CD4-positive, alpha-beta T cell treated with Interleukin-17A for 1 hour (primary cell): ENCODE data around the gene FGD4.

Experiments used
- DNase-seq: peaks from one replicate; pipeline ENCODE4 v3.0.0-alpha.2; 2020

The FGD4 gene

GRCh38 chr12:32399370-32400113 is at the start of gene FGD4:
FGD4 (plus strand) TSS chr12:32399558.
- DNase-seq: peak; percentile 37

DNA sequence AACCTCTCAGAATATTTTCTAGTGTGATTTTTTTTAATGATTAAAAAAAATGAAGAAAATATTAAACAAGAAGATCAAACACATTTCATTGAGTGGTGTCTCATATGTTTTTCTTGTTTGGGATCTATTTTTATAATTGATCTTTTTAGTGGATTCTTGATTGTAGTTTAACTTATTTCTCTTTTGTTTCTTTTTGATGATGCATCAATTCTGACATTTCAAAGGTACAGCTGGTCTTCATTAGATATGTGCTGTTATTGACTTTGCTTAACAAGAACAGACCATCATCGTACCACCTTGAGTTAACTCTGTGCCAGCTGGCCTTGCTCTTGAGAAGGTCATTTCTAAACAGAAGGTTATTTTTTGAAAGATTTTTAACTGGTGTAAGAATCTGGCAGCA is 45.8 kb upstream of the FGD4 start:
- DNase-seq: no peak

GRCh38 chr12:32357601-32358249 is 41.6 kb upstream of the FGD4 start:
- no peak for DNase-seq

- DNase-seq: no peak
Observed at GRCh38 chr12:32360956-32361355, 38.4 kb upstream of the FGD4 start.

DNA sequence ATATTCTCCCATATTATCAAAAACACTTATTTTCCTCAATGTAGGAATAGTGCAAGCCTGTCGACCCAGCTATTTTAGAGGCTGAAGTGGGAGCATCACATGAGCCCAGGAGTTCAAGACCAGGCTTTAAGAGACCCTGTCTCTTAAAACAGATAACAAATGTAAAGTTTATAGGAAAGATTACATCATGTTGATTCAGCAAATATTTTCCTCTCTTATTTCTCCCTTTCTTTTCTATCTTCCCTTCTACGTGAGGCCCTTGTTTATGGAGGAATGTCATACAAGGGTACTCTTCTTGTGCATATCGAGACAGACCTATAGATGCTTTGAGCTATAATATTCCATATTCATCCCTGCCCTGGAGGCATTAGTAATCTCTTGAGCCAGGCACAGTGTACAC is 36.5 kb upstream of the FGD4 start:
- no peak for DNase-seq

DNA sequence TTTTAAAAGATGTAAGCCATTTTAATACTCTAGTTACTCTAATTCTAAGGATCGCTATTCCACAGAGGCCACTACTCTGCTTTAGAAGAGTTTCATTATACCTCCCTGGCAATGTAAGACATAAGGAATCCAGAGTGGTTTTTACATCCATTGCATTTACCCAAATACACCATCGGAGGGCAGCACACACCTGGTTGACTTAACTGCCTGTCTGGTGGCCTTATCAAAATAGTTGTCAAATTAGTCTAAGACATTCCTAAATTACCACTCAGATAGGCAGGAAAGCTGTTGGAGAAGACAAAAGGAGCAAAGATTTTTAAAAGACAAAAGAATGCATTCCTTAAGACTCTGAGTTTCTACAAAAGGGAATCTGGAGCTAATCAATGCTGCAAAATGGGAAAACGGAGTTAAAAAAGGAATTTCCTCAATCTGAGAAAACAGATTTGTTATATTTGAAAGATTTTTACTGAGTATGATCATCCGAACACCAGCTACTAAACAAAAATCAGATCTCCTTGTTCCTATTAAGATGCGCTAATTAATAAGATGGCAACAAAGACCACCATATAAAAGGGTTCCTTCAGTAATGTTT is 33.8 kb upstream of the FGD4 start:
- DNase-seq: peak; percentile 55

DNA sequence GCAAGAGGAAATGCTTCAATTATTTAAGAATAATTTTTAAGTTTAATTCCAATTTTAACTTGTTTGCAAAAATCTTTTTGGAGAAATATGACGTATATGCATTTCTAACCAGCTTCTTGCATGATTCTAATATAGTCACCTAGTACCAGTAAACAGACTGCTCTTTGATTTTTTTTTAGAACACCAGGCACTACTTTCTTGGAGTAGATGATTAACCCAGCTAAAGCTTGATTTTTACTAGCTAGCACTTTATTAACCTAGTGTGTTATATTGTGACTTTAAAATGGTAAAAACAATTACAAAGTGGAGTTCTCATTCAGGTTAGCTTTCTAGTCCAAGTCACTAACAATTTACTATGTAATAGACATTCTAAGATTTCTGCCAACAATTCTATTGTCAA is 32.6 kb upstream of the FGD4 start:
- DNase-seq: no peak

GRCh38 chr12:32367381-32367780 is 32.0 kb upstream of the FGD4 start:
- DNase-seq: no peak

DNA sequence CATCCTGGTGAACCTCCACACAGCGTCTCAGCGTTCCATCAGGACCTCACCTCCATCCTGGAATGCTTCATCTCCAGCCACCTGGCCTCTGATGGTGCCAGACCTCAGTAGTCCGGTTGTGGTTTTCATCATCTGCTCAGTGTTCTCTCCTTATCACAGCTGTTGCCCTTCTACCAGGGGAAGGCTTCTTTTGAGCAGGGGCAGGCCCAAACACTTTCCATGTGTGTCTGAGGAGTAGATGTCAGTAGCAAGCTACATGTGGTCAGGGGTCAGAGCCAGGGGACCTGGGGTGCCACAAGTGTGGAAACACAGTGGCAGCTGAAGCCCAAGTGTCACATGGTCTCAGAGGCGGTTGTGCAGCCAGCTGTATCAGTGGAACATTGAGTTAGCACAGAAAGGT is 30.2 kb upstream of the FGD4 start:
- DNase-seq: no peak

DNA sequence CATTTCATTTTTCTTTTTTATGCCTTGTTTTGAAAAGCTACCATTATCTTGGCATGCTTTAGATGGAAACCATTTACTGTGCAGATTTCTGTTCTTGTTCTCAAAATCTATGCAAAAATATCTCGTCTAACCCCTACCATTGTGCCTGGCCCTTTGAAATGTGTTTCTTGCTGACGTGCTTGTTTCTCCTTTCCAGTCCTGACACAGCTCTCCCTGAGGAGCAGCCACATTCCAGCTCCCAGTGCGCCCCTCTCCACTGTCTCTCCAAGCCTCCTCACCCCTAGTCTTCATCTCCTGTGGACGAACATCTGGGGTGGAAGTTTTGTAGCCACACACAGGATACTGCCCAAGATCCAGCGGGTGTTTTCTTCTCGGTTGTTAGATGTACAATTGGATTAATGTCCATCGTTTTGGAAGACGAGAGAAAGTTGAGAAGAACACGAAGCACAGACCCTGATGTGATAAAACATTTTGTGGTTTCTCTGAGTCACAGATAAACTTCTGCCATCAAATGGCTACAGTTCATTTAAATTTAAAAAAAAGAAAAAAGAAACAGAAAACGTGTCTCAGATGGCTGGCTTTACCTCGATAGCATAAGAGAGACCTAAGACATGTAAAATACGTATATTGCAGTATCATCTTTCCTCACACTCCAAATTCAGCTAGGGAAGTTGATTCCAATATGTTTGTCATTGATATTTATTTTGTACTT is 21.9 kb upstream of the FGD4 start:
- DNase-seq: no peak

DNA sequence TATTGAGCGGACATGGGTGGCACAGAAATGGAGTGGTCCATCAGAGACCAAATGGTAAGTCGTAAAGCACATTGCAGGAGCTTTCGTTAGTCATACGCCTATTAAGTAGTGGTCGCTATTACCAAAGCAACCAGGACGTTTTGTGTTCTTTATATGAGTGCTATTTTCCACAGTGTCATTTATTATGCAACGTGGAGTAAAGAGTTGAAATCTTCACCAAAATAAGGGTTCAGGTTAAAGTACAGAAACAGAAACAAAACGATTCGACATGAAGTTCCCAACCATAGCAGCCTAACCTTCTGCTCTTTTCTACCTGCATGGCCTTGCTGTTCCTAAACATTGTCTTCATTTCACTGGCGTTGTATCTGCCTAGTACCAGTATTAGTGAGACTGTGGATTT is 20.1 kb upstream of the FGD4 start:
- DNase-seq: no peak

- DNase-seq: no peak
Observed at GRCh38 chr12:32379667-32380066, 19.7 kb upstream of the FGD4 start.

DNA sequence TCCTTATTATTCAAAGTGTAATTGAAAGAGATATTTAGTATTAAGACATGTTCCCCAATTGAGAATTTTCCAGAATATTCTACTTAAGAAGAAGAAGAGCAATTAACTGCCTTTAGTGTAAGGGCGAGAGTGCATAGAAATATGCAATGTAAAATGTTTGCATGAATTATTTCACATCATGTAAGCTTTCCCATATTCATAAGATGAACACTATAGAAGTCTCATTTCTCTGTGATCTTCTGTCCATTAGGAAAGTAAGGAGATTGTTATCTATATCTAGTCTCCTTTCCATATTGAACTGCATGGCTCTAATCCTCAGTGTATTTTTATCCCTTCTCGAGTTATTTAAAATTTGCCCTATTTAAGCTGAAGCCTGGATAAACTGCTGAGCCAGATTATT is 17.1 kb upstream of the FGD4 start:
- DNase-seq: no peak

GRCh38 chr12:32390572-32391219 is 8.7 kb upstream of the FGD4 start:
- peak; percentile 12 for DNase-seq

DNA sequence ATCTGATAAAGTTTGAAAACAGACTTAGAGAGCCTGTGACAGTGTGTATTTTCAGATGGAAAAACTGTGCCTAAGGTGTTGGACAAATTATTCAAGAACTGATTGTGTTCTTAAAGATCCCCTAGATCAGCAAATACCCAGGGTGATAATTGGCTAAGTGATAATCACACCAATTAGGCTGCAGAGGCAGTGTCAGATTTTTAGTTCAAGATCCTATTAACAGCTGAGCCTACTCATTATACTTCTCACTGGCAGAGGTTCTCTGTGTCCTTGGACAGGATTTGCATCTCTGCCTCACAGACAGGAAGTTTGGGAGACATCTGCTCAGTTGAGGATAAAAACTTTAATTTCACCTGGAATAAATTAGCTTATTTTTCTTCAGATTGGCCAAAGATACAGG is 4.3 kb upstream of the FGD4 start:
- DNase-seq: no peak

- no peak for DNase-seq
Observed at GRCh38 chr12:32397696-32398095, 1.7 kb upstream of the FGD4 start.

DNA sequence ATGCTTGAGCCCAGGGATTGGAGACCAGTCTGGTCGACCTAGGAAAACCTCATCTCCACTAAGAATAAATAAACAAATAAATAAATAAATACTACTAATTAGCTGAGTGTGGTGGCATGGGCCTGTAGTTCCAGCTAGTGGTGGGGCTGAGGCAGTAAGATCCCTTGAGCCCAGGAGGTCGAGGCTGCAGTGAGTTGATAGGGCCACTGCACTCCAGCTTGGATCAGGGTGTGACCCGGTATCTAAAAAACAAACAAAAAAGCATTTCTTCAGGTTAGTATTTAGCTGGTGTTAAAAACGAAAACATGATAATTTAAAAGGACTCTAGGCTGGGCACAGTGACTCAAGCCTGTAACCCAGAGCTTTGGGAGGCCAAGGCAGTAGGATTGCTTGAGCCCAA is 1.2 kb upstream of the FGD4 start:
- DNase-seq: no peak

GRCh38 chr12:32398816-32399369 is 465 bp upstream of the FGD4 start:
- DNase-seq: no peak

DNA sequence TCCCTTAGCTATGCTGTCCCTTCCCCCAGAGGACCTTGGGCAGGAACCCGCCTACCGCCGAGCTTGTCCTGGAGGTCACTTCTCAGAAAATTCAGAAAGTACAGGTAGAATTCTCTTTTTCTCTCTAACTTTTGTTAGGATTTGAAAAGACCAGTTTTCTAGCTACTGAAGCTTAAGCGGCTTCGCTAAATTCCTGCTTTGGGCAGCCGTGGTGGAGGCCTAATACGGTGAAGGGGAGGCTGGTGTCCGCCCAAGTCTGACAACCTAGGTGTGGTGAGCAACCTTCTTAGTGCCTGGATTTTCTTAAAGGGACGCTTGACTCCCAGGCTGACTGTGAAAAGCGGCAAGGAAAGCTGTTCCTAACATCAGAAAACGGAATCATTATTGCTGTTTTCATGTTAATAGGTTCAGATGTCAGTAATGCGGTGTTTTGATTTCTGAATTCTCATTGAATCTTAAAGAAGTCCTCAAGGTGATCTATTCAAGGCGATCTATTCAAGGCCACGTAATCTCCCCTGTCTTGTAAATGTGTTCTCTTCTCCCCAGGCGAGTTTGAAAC is 835 bp downstream of the FGD4 start:
- DNase-seq: no peak

GRCh38 chr12:32400866-32401265 is 1.5 kb downstream of the FGD4 start:
- no peak for DNase-seq

DNA sequence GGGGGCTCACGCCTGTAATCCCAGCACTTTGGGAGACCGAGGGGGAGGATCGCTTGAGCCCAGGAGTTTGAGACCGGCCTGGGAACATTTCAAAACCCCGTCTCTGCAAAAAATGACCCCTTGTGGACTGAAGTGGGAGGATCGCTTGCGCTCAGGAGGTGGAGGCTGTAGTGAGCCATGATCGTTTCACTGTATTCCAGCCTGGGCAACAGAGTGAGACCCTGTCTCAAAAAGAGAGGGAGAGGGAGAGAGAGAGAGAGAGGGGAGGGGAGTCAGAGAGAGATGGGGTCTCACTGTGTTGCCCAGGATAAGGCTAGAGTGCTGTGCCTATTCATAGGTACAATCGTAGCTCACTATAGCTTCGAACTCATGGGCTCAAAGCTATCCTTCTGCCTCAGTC is 2.8 kb downstream of the FGD4 start:
- no peak for DNase-seq

GRCh38 chr12:32402946-32403345 is 3.6 kb downstream of the FGD4 start:
- DNase-seq: no peak

- no peak for DNase-seq
Observed at GRCh38 chr12:32407795-32408194, 8.4 kb downstream of the FGD4 start.
